ENCODE results near the gene SPO11.

Gene SPO11, protein sequence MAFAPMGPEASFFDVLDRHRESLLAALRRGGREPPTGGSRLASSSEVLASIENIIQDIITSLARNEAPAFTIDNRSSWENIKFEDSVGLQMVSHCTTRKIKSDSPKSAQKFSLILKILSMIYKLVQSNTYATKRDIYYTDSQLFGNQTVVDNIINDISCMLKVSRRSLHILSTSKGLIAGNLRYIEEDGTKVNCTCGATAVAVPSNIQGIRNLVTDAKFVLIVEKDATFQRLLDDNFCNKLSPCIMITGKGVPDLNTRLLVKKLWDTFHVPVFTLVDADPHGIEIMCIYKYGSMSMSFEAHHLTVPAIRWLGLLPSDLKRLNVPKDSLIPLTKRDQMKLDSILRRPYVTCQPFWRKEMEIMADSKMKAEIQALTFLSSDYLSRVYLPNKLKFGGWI

DNA sequence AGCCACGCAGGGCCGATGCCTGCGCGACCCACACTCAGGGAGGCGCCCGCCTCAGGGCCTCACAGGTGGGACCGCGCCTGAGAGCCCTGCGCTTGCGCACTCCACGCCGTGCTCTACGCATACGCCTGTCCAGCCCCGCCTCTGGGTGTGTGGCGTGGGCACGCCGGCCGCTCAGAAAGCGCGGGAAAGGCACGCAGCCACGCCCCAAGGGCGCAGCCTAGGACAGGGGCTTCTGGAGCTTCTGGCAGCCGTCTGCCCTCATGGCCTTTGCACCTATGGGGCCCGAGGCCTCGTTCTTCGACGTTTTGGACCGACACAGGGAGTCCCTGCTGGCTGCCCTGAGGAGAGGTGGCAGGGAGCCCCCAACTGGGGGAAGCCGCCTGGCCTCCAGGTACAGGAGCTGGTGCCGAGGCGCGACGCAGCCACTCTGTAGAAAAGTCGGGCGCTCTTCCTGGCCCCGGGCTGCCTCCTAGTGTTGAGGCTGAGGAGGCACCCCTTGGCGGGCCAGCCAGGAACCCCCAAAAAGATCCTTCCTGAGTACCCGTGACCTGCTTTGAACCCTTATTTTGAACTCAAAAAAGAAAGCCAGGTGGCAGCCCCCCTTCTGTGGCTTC, at the start of gene SPO11:
Gene SPO11 (plus strand): TSS at position 196 of the 614 bp plus-strand sequence. CDS start 65 bp downstream, at position 261.
- DNase-seq: no peak

DNA sequence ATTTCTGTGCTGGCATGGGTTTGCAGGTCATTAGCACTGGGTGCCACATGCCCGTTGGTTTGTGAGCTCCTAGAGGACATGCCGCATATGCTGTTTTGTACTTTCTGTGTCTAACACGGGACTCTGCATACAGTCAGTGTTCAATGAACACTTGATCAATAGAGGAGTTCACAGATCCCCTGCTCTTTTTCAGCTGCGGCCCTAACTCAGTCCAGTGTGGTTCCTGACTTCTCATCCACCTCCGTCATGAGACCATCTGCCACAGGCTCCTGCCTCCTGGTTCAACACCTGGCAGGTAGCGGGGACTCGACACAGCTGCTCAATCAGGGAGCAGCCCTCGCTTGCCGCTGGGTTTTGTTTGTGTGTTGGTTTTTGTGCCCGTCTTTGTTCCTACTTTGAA, 49.4 kb upstream of the SPO11 start:
- DNase-seq: no peak

DNA sequence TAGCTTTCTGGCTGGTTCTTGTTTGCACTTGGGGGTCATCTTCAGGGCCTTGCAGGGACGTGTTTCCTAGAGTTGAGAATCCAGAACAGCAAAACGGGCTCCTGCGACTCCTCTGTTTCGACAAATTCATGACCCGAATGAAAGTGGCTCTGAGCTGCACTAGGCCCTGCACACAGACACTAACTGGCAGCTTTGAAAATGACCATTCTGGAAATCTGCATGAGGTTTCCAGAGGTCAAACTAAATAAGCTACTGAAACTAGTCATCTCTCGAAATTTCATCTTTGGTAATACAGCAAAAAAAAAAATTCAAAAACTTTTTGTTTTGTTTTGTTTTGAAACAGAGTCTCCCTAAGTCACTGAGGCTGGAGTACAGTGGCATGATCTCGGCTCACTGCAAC, 47.7 kb upstream of the SPO11 start:
- DNase-seq: no peak

DNA sequence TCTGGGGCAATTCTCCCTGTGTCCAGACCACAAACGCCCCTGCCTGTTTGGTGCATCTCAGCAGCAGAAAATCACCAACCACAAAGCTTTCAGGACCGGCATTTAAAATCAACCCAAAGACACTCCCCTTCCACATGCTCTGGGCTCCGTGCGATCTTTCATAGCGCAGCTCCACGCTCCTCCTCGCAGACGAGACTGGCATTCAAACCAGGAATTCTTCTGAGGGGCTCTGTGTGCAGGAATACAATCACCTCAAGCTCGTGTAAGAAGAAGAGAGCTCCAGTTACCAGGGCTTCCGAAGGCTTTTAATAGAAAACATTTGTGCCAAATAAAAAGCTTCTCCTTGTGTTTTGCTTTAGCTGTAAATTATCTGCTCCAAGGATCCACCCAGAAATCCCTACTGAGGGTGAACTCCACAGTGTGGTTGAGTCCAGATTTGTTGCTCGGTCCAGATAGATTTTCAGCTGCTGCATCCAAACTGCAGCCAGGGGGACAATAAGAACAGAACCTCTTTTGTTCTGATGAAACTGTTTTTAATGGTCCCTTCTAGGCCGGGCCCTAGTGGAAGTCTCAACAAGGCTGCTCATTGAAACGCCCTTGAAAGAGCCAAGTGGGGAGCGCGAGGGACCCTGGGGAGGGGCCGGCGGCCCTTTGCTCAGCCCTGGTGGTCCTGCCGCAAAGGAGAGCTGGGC, 46.8 kb upstream of the SPO11 start:
- DNase-seq: no peak

DNA sequence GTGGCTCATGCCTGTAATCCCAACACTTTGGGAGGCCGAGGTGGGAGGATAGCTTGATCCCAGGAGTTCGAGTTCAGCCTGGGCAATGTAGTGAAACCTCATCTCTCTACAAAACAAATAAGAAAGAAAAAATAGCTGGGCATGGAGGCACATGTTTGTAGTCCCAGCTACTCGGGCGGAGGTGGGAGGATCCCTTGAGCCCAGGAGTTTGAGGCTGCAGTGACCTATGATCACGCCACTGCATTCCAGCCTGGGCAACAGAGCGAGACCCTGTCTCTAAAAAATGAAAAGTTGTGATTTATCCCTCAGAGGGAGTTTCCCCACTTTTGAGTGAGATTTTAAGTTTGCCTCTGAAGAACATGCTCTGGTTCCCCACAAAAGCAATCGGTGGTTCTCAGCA, 45.7 kb upstream of the SPO11 start:
- no peak for DNase-seq

DNA sequence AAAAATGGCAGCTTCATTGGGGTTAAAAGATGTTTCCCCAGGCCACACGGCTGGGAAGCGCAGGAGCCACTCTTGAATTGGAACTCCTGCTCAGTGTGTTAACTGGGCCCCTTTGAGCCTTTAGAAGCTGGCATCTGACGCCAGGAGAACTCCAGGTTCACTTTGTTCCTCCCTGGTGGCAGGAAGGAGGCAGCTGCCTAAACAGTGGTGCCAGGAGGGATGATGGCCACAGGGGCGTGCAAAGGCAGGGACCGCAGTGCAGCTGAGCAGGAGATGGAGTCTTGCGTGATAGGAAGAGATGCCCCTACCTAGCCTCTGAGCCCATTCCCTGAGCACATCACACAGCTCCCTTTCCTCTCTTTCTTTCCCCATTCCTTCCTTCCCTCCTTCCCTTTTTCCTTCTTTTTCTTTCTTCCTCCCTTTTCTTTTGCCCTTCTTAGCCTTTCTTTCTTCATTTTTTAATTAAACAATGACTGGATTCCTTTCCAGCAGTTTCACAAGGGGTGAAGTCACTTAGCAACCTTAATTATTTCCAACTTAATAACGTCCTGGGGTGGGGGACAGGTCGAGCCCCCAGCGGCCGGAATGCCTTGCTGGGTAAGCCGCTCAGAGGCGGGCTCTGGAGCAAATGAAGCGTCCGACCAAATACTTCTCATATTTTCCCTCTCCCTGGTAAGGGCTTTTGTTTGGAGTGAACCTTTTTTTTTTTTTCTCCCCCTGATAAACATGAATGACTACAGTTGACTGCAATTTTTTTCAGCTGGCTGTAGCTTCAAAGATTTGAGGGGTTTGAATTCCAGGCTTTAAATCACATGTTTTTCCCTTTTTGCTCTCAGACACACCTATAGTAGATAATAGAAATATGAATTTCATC, 42.4 kb upstream of the SPO11 start:
- DNase-seq: no peak

DNA sequence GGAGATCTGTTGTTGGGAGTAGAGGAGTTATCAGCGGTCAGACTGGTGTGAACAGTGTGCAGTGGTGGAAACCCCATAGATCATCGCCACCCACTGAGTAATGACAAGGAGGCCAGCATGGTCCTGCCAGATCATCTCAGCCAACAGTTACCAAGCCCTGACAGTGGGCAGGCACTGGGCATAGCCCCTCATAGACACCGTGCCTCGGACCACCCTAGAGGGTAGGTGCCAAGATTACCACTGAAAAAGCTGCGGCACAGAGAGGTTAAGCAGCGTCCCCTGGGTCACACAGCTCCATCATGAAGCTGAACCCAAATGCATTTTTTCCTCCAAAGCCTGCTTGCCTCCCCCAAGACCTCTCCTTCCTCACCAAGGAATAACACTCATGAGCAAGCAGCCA, 41.7 kb upstream of the SPO11 start:
- no peak for DNase-seq

DNA sequence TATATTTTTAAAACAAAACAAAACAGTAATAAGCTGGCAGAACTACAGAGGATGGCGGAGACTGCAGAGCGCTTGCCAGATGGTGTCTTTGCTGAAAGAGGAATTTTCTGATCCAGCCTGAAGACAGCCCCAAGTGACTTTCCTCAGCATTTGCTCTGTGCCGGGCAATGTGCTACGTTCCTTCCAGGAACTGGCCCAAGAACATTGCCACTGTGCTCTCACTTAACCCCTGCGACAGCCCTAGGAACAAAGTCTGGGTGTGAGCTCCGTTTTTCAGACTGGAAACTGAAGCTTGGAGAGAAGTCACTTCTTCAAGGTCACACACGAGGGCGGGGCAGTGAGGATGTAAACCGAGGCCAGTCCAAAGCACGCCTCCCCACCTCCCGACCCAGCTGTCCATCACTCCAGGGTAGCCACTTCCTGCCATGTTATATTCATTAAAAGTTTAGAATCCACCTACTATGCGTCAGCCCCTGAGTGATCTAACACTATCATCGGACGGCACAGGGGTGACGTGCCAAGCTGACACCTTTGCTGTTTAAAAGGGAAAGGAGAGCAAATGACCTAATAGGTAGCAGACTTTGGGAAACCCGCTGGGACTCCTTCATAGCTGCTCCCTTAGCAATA, 40.8 kb upstream of the SPO11 start:
- no peak for DNase-seq

DNA sequence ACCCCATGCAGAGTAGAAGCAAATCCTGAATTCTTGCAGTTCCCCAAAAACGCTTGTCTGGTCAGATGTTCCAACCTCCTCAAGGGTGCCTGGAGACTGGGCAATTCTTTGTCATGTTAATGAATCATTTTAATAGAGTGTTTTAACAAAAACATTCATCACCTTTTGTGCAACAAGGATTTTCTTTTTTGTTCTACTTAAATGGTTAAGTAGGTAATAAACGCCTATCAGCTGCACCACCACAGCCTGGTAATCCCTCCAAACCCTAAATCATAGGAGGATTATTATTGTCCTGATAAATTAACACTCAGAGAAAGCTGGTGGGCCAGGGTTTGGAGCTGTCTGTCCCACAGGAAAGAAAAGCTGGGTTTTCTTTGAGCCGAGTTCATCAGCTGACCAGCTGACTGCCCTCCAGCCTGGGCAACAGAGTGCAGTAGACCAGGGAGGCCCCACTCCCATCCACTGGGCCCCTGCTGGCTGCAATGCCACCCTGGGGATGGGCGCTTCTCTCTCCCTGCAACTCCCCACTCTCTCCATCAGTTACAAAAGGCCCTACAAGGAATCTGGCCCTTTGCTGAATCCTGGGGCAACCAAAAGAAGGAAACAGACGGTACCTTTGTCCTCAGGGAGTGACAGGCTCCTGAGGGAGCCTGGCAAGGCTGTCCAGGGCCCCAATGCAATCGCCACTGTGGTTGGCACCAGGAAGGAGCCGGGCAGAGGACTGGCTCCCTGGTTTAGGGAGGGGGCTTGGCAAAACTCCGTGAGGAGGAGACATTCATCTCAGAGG, 40.0 kb upstream of the SPO11 start:
- DNase-seq: no peak

DNA sequence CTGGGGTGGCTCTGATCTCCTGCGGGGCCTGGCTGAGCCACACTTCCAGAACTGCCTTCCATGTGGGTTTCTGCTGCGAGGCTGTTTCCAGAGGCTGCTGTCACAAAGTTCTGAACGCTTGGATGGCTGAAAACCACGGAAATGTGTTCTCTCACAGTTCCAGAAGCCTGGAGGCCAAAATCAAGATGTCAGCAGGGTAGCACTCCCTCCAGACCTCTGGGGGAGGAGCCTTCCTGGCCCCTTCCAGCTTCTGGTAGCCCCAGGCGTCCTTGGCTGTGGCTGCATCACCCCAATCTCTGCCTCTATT, 39.5 kb upstream of the SPO11 start:
- no peak for DNase-seq

DNA sequence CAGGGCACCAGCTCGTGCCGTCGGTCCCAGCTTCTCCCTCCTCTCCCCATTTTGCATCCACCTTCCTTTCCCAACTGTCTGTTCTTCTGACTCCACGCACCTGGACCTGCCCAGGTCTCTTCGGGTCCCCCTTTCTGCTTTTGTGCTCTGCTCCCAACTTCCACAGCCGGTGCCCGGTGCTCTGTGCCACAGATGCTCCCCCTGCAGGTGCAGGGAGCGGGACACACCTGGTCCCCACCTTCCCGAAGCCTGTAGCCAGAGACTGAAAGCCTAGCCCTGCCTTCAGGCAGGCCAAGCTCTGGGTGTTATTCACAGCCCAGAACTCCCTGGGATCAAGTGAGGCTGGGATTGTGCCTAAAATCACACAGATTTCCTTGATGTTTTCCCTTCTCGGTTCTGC, 38.6 kb upstream of the SPO11 start:
- no peak for DNase-seq

DNA sequence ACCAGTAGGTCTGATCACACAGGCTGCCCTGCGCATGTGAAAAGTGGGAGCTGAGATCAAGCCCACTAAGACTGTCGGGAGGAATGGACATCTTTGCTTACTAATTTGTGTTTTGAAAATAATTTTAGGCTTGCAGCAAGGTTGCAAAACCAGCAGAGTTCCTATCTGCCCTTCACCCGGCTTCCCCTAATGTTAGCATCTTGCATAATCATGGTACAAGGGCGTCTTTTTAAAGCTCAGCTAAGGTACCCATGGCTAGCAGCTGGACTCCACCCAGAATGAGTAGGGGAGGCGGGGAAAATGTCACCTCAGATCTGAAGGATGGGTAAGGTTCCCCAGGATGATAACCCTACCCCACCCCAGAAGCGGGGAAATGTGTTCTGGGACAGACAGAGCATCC, 37.9 kb upstream of the SPO11 start:
- no peak for DNase-seq

DNA sequence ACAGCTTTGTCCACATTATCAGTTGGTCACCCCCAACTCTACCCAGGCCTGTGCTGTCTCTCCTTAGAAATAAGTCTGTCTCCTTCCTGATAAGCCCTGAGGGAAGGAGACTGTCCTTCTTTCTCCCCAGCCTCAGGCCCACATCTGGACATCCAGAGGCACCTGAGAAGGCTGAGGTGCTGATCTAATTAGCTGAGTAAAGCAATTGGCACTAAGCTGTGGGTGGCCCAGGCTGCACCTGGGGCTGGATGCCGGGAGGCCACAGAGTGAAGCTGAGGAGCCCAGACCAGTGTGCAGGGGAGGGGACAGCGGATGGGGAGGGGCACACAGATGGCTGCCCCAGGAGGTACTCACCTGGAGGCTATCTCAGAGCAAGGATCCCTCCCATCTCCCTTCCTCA, 37.0 kb upstream of the SPO11 start:
- no peak for DNase-seq

DNA sequence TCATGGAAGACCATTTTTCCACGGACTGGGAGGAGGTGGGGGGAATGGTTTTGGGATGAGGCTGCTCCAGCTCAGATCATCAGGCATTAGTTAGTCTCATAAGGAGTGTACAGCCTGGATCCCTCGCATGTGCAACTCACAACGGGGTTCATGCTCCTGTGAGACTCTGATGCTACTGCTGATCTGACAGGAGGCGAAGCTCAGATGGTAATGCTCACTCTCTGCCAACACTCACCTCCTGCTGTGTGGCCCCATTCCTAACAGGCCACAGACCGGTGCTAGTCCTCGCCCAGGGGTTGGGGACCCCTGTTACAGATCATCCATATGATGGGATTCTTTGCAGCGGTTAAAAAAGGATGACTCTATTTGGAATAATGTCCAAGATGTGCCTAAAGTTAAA, 35.6 kb upstream of the SPO11 start:
- no peak for DNase-seq

DNA sequence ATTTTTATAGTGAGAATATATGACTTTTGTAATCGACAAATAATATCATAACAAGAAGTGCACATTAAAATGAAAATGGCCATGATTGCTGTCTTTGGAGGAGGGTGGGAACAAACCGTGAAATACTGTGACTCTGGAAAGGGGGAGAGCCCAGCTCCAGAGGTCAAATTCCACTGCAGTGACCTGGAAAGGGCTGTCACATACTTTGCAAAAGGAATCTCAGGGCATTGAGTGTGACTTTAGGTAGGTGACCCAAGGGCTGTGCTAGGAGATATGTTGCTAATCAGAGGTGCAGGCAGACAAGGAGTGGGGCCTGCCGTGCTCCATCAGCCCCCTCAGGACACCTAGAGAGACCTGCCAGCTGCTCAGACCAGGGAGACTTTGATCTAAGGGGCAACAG, 35.1 kb upstream of the SPO11 start:
- no peak for DNase-seq

DNA sequence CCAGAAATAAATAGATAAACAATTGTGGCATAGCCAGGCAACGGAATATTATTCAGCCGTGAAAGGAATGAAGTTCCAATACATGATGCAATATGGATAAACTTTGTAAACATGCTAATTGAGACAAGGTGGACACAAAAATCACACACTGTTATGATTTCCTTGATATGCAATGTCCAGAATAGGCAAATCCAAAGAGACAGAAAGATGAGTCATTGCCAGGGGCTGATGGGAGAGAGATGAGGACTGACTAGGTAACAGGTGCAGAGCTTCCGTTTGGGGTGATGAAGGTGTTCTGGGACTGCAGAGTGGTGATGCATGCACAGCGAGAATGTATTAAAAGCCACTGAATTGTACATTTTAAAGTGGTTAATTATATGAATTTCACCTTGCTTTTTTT, 31.1 kb upstream of the SPO11 start:
- no peak for DNase-seq

DNA sequence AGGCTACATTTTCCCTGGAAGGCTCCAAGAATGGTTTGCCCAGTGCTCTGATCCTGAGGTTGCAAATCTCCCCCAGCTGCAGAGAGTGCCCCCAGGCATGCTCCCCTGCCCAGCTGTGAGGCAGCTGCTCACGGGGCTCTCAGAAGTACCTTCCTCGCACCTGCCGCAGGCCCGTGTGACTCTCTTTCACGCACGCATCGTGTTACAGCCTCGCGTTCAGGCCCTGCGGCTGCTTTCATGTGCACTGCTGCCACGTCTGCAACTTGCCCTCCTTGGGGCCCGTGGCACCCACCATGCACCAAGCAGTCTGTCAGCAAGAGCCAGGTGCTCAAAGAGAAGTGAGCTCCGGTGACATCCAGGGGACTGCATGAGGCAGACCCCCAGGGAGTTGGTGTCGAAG, 28.6 kb upstream of the SPO11 start:
- no peak for DNase-seq

DNA sequence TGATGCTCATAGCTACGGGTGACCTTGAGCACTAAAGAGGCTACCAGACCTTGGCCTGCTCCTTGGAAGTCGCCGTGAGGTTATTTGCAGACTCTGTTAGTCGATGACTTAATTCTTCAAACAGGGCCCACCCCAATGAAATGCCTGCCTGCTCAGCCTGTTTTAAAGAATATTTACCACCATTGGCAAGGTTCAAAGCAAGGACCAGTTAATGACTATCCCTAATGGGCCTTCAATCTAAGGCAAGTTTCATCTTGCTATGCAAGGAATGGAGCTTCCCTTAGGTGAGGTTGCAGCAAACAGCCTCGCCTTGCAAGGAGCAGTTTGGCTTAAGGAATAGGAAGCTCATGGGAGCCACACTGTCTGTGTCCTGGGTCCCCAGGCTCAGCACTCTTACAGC, 22.9 kb upstream of the SPO11 start:
- no peak for DNase-seq

DNA sequence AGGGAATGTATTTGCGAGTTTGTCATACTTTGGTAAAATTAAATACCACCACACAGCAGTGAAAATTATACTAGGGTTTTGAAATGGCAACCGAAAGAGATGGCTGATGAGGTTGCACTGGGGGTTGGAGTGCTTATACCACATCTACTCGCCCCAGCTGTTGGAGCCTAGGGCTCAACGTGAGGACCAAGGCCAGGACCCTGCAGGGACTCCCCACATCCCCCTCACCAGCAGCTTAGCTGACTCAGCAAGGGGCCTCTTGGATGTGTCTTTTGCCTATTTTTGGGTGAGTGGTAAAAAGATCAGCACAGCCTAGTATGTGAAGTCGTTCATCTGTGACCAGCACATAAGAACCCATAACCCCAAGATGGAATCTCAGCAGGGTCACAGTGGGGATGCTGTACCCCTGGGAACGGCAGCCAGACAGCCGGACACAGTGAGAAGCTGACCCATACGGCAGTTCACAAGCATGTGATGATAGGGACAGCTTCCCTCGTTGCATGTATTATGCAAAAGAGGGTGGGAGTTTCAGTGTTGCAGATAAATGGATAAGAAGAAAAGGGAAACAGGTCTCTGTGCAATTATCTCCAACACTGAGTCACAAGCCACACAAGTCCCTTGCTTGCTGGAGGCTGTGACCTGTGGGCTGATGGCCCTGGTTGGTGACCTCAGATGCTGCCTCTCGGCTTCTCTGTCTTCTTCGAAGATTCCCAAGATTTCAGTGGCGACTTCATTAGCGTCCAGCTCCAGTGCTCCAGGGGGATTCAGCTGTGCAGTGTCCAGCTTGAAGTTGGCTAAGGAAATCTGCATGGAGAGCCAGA, 20.9 kb upstream of the SPO11 start:
- peak; percentile 21 for DNase-seq

DNA sequence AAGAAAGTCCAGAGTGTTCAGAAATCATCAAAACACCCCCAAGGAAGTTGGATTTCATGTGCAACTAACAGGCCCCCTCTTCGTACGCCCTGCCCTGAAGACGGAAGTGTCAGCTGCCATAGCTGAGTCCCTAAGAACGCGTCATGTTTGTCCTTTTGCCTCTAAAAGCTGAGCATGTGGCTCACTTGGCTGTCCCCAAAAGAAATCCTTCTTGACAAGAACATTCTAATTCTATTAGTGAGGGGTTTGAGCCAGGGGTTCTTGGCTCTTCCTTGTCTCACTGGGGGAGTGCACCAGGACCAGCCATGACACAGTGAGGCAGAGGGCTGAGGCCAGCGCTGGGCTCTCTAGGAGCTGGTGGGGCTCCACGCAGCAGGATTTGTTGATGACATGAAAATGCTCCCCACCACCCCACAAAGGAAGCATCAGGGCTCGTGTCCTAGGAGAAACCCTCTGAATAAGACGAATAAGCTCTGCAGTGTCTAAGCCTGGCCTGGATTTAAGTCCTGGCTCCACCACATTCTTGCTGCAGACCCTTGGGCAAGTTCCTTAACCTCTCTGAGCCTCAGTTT, 20.0 kb upstream of the SPO11 start:
- peak; percentile 30 for DNase-seq

All from activated effector memory CD4-positive, alpha-beta T cell treated with anti-CD3 and anti-CD28 coated beads, Interleukin-2, amount 50 U/mL, for 16 hours (primary cell).